HG03045 (cell line): Measurements from ENCODE around the gene GARS1.
A peak's percentile ranks its signal among the peaks of the same experiment; 100 is the strongest.

Source experiments
- ATAC-seq: cut with Tn5 transposase; IDR thresholded peaks from one replicate; pipeline ENCODE4 v1.9.1; 2021; ENCODE audit warnings: mild to moderate bottlenecking, moderate library complexity; ENCODE audit not compliant: unreplicated experiment

GARS1 gene, protein sequence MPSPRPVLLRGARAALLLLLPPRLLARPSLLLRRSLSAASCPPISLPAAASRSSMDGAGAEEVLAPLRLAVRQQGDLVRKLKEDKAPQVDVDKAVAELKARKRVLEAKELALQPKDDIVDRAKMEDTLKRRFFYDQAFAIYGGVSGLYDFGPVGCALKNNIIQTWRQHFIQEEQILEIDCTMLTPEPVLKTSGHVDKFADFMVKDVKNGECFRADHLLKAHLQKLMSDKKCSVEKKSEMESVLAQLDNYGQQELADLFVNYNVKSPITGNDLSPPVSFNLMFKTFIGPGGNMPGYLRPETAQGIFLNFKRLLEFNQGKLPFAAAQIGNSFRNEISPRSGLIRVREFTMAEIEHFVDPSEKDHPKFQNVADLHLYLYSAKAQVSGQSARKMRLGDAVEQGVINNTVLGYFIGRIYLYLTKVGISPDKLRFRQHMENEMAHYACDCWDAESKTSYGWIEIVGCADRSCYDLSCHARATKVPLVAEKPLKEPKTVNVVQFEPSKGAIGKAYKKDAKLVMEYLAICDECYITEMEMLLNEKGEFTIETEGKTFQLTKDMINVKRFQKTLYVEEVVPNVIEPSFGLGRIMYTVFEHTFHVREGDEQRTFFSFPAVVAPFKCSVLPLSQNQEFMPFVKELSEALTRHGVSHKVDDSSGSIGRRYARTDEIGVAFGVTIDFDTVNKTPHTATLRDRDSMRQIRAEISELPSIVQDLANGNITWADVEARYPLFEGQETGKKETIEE

DNA sequence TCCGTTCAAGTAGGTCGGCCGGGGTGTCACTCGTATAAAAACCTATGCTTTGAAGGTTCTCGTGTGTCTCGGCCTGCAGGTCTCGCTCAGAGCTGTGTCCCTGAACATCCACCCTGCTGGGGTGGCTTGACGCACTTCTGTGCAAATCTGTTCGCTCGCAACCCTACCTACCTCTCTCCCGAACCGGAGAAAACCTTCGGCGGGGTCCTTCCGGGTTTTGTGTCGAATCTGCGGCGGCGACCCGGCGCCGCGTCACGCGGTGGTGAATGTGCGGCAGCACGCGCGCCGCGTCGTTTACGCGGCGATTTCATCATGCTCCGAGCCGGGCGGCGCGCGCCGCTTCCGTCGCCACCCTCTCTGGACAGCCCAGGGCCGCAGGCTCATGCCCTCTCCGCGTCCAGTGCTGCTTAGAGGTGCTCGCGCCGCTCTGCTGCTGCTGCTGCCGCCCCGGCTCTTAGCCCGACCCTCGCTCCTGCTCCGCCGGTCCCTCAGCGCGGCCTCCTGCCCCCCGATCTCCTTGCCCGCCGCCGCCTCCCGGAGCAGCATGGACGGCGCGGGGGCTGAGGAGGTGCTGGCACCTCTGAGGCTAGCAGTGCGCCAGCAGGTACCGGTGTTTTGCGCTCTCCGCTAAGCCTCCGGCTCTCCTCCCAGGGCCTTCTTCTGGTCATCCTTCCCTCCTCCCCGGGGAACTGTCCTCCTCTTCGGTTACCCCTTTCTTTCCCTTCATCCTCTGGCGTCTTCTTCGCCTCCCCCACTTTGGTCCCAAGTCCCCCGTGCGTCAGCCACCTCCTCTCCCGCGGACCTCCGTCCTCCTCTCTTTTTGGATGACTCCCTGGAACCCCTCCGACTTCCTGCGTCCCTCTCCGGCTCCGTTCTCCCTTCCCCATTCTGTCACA, at the start of gene GARS1:
Gene GARS1, plus strand, starts transcription at position 339 of the 896 bp plus-strand sequence. Its CDS starts 44 bp downstream, at position 383.
- peak; percentile 88 for ATAC-seq

DNA sequence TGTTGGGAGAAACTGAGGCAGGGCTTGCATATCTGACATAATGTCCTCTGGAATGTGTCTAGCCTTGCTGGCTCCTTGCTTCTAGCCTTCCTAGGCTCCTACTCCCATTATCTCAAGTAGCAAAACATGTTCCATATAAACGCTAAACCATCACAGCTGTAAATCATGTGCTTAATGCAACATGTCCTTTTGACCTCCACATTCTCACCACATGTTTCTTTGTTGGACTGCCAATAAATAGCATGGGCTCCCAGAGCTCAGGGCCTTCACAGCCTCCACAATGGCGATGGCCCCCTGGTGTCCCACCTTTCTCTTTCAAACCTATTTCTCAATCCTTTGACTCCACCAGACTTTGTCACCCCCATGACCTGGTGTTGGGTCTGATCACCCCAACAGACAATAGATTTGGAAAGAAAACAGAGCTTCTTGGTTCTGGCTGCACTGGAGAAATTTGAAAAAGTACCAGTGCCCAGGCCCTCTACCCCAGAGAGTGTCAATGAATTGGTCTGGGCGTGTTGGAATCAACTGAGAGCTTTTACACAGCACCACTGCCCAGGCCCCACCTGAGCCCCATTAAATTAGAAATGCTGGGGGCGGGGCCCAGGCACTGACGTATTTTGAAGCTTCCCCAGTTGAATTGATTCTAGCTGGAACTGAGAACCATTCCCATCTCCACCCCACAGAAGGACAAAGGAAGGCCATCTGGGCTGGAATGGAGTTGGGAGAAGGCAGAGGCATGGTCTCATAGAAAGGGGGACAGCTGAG, 48.7 kb upstream of the GARS1 start:
- no peak for ATAC-seq

DNA sequence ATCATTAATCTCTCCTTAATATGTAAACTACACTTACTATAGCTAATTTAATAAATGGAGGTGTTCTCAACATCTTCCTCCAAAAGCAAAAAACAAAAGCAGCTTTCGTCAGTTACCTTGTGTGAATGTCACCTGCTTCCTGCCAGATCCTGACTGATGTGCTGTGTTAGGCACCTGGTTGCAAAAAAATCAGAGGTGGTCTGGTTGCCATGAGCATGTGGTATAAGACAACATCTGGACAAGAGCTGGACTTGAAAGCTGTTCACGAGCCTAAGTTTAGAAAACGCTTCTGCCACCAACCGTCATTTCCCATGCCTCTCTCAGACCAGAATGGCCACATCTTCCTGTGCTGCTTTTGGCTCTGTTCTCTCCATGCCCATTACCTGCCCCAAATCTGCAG, 48.1 kb upstream of the GARS1 start:
- ATAC-seq, result no peak

DNA sequence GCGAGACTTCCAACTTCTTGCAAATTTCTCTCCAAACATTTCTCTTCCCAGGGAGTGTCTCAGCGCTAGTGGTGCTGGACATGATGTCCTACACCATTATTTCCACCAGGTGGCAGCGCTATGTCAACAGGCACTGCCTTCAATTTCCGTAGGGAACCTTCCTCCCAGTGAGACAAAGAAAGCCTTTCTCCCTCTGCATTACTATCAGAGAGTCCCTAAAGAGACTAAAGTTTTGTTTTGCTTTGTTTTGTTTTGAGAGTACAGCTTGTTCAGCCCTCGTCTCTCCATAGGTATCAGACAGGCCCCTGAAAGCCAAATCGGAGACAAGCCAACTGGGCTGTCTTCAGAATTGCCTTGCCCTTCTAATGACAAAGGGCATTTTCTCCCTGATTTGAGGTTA, 45.8 kb upstream of the GARS1 start:
- ATAC-seq, result peak; percentile 64

DNA sequence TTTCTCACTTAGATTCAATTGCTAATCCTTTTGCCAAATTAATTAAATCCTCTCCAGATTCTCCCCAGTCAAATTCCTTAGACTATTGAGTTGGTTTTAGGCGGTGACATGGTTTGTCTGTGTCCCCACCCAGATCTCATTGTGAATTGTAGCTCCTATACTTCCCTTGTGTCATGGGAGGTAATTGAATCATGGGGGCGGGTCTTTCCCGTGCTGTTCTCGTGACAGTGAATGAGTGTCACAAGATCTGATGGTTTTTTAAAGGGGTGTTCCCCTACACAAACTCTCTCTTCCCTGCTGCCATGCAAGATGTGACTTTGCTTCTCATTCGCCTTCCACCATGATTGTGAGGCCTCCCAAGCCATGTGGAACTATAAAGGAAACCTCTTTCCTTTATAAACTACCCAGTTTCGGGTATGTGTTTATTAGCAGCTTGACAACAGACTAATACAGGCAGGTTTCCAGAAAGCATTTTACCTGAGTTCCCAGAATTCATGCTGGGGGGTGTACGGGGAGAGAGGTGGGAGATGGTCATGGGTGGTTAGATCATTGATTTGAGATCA, 44.7 kb upstream of the GARS1 start:
- ATAC-seq, result no peak

DNA sequence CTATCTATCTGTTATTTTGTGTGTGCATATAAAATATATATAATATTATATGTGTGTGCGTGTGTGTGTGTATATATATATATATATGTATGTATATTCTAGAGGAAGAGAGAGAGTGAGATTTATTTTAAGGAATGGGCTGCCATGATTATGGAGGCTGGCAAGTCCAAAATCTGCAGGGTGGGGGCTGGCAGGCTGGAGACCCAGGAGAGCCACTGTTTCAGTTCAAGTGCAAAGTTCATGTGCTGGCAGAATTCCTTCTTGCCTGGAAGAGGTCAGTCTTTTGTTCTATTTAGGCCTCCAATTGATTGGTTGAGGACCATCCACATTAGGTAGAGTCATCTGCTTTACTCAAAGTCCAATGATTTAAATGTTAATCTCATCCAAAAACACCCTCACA, 42.3 kb upstream of the GARS1 start:
- no peak for ATAC-seq

DNA sequence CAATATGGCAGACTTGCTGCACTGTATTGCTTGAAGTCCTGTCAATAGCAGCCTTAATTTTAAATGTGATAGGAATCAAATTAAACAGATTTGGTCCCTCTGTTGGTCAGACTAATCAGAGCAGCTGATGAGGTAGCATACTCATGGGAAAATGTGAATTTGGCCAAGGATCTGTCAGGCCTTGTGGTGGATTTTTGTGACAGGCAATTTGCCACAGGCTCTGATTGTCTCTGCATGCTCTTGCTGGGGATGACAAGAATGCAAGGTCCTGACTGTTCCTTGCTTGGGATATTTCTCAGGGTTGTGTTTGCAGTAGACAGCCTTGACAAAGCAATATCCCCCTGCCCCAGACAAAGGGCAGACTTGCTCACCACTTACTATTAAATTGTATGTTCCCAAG, 41.5 kb upstream of the GARS1 start:
- no peak for ATAC-seq

DNA sequence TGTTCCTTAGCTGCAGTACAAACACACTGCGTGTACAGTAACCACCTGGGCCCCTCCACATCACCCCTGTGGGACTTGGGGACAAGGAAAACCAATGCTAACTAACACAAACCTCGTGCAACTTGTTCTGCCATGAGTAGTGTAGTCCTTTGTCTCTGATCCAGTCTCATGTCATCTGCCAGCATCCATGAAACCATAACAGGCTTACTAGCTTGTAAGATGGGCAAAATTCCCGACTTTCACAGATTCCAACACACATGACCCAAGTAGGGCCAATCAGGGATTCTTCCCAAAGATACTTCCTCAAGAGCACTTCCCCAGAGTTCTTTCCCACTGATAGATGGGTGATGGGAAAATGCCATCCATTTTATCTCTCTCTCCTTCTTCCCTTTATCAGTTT, 41.1 kb upstream of the GARS1 start:
- ATAC-seq, result no peak

DNA sequence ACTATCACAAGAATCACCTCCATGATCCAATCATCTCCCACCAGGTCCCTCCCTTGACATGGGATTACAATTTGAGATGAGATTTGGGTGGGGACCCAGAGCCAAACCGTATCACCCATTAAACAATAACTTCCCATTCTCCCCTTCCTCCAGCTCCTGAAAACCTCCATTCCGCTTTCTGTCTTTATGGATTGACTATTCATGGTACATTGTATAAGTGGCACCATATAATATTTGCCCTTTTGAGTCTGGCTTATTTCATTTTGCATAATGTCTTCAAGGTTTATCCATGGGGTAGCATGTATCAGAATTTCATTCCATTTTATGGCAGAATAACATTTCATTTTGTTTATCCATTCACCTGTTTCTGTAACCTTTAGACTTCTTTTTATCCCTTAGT, 39.2 kb upstream of the GARS1 start:
- no peak for ATAC-seq

DNA sequence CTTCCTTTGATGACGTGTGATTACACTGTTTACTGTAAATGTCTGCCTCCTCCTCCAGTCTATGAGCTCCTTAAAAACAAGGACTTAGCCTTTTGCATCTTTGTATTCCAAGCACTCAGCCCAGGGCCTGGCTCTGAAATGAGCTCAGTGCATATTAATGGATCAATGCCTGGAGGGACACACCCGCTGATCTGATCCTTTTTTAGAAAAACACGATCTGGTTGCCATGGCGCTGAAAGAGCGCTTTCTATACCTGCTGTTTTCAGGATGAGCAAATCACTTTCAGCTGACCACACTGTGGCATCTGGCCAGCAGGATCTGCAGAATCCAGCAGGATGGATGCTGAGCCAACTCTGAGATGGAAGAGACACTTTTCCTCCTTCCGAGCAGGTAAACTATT, 37.8 kb upstream of the GARS1 start:
- no peak for ATAC-seq

DNA sequence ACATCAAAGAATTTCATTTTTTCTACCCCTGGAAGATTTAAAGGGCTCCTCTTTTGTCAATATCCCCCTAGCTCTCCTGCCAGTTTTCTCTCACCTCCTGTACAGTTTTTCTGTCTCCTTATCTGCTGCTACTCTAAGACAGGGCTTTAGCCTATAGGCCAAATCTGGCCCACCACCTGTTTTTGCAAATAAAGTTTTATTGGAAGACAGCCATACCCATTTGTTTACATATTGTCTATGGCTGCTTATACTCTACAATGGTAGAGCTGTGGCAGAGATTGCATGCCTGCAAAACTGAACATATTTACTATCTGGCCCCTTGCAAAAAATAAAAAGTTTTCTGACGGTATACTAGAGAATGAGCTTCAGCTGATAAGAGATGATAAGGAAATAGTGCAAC, 37.4 kb upstream of the GARS1 start:
- no peak for ATAC-seq

DNA sequence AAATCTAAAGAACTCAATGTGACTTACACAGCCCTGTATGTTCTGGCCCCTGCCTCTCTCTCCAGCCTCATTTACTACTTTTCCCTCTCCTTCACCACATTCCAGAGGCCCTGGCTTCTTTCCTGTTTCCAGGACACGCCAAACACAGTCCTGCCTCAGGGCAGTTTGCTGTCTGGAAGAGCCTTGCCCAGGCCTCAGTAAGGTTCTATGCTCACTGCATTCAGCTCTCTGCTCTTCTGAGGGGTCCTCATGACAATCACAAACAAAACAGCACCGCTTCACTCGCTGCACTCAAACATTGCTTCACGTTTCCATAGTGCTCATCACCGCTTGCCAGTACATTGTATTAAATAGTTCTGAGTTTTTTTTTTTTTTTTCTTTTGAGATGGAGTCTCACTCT, 35.1 kb upstream of the GARS1 start:
- no peak for ATAC-seq

DNA sequence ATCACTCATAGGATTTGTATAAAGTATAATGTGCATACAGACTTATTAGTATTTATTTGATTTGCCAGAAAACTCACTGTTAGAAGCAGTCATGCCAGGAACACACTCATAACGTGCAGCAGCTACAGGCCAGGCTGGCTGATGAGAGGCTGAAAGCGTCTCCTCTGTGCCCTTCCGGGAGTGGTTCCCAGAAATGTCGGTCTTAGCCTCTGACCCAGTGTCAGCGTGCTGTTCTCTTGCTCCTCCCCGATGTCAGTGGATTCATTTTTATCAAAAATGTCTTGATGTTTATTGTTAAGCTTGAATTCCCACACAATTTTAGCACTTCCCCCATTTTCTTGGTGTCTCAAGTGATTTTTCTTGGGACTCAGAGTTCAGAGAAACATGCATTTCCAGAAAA, 33.3 kb upstream of the GARS1 start:
- ATAC-seq, result no peak

DNA sequence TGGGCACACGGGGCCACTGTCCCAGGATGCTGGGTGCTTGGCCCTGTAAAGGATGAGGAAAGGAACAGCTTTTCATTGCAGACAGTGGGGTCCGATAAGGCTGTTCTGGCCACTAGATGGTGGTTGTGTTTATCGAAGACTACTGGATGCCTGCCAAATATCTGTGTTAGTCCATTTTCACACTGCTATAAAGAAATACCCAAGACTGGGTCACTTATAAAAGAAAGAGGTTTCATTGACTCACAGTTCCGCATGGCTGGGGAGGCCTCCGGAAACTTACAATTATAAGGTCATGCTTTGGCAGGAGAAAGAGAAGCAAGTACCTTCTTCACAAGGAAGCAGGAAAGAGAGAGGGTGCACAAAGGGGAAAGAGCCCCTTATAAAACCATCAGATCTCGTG, 32.2 kb upstream of the GARS1 start:
- ATAC-seq, result no peak

DNA sequence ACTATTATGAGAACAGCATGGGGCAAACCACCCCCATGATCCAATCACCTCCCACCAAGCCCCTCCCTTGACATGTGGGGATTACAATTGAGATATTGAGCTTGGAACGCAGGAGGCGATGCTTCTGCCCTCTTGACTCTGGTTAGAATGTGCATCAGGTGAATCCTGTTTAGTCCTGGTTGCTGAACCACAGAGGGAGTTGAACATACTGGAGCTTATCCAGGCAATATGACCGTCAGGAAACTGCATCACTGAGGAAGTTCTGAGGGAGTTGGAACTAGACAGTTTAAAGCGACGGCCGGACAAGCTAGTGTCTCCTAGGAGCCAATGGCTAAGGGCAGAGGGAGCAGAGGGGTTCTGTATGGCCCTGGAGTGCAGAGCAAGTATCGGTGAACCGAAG, 31.8 kb upstream of the GARS1 start:
- ATAC-seq, result no peak

DNA sequence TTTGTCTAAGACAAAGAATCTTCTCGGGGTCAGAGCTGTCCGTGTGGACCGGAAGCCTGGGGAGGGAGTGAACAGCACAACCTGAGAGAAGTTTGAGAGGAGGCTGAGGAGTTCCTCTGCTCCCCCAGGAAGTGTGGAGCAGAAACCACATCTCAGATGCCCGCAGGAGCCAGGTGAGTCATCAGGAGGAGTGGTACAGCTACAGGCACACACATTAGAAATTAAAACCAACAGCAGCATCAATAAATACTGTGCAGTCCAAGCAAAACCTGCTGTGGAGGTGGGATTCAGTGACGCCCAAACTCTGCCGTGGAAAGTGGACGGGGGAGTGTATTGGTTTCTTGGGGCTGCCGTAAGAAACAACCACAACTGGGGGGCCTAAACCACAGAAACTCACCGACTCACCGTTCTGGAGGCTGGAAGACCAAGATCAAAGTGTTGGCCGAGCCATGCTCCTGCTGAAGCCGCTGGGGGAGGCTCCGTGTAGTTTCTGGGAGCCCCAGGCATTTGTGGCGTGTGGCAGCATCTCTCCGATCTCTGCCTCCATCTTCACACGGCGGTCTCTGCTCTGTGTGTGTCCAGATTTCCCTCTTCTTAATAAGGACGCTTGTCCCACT, 31.2 kb upstream of the GARS1 start:
- ATAC-seq, result no peak

DNA sequence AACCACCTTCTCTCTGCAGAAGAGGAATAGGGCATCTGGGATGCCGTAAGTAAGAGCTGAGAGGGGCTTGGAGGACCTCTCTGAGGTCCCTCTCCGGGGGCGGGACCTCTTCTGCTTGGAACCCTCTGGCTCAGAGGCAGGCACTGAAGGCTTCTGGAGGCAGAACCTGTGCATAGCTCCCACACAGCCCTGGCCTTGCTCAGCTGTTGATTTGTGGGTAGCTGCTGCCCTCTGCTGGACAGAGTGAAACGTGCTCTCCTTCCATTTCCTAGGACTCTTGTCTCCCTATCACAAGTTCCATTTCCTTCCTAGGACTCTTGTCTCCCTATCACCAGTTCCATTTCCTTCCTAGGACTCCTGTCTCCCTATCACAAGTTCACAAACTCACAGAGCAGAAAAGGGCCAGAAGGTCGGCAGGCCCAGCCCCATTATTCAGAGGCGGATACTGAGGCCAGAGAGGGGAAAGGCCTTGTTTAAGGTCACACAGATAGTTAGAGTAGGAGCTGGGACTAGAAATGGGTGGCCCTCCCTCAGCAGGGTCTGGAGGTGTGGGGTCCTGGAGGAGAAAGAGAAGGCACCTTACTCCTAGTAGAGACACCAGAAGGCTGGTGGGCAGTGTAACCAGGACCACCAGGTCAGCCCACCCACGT, 30.3 kb upstream of the GARS1 start:
- peak; percentile 84 for ATAC-seq

DNA sequence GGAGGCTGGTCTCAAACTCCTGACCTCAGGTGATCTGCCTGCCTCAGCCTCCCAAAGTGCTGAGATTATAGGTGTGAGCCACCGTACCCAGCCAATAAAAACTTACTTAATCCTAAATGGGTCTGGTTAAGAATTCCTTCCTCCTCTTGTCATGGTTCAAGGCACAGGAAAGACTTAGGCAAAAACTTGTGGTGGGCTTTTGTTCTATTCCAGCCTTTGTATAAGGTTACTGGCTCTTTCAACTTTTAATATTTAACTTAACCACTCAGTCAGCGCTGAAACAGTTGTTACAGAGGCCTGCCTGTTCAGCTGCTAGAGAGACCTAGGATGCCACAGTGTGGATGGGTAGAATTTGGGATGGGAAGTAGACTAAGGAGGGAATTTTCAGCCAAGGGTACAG, 28.1 kb upstream of the GARS1 start:
- no peak for ATAC-seq

DNA sequence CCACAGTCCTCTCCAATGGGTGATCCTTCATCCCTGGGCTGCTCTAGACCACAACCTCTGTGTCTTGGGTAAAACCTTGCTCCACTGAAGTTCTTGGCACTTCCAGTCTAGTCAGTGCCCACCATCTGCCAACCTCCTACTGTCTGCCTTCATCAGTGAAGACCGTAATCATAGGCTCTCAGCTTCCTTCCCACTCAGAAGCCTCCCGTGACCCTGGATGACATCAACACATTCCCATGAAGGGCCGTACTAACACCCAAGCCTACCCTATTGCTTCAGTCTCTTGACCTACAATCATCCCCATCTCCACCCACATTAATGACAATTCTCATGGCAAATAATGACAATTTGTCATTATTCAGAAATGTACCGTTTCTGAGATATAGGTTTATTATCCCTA, 27.6 kb upstream of the GARS1 start:
- ATAC-seq, result no peak
